NT2/D1 (cell line): ENCODE results near the gene SLC25A6.

Experiments
- DNase-seq: peaks from one replicate; pipeline ENCODE4 v3.0.0-alpha.2; 2011; ENCODE audit warnings: low read depth, low spot score
- H3K27me3 ChIP-seq: 2 replicates; pipeline ENCODE4 v1.6.0; 2011; ENCODE audit warnings: mild to moderate bottlenecking; ENCODE audit not compliant: insufficient read length, insufficient read depth
- H3K36me3 ChIP-seq: 2 replicates; pipeline ENCODE4 v1.6.1; 2011; ENCODE audit warnings: mild to moderate bottlenecking, low read length, mixed read lengths; ENCODE audit not compliant: insufficient read depth, insufficient read length
- H3K4me1 ChIP-seq: 2 replicates; pipeline ENCODE4 v1.5.1; 2011; ENCODE audit not compliant: insufficient read depth, insufficient read length
- H3K4me3 ChIP-seq: 2 replicates; pipeline ENCODE4 v1.5.1; 2011; ENCODE audit warnings: low read depth; ENCODE audit not compliant: insufficient read length
- H3K9ac ChIP-seq: 2 replicates; pipeline ENCODE4 v1.6.0; 2011; ENCODE audit warnings: low read depth; ENCODE audit not compliant: insufficient read length
- H3K9me3 ChIP-seq: 2 replicates; pipeline ENCODE4 v1.5.1; 2011; ENCODE audit warnings: mild to moderate bottlenecking, low read length; ENCODE audit not compliant: insufficient read depth
- SUZ12 ChIP-seq: IDR thresholded peaks from 2 replicates; pipeline ENCODE4 v1.6.1; 2011; ENCODE audit not compliant: insufficient read length, insufficient read depth; ENCODE audit errors: extremely low read depth
- YY1 ChIP-seq: IDR thresholded peaks from 2 replicates; pipeline ENCODE4 v1.6.1; 2011; ENCODE audit not compliant: insufficient read length, insufficient read depth
- ZNF274 ChIP-seq: IDR thresholded peaks from 2 replicates; pipeline ENCODE4 v1.6.1; 2011; ENCODE audit warnings: mild to moderate bottlenecking, low read depth, low read length

SLC25A6 gene

GRCh38 chrX:1403228-1403627, 11.3 kb upstream of the SLC25A6 start:
- H3K9me3 ChIP-seq: no peaks in the 10 kb centered on the region
- H3K4me1 ChIP-seq: peaks cover 16% of the 10 kb centered on the region
- peaks cover 94% of the 10 kb centered on the region for H3K36me3 ChIP-seq
- no peak overlapping the region for H3K4me3 ChIP-seq
- no peak for DNase-seq
- H3K9ac ChIP-seq: no peak overlapping the region
- no peaks in the 10 kb centered on the region for H3K27me3 ChIP-seq
- no peak for TF ChIP-seq ZNF274
- TF ChIP-seq SUZ12: no peak
- no peak for TF ChIP-seq YY1

GRCh38 chrX:1401611-1402430, 9.9 kb upstream of the SLC25A6 start:
- H3K4me1 ChIP-seq: peaks cover 17% of the 10 kb centered on the region
- TF ChIP-seq ZNF274 (no peak), YY1 (no peak), SUZ12 (no peak)
- DNase-seq: no peak
- H3K27me3 ChIP-seq: no peaks in the 10 kb centered on the region
- no peak overlapping the region for H3K4me3 ChIP-seq
- H3K36me3 ChIP-seq: peaks cover 95% of the 10 kb centered on the region
- H3K9me3 ChIP-seq: no peaks in the 10 kb centered on the region
- no peak overlapping the region for H3K9ac ChIP-seq

- peaks cover 25% of the 10 kb centered on the region for H3K4me1 ChIP-seq
- no peak for TF ChIP-seq SUZ12
- no peak for TF ChIP-seq YY1
- TF ChIP-seq ZNF274: no peak
- no peak overlapping the region for H3K4me3 ChIP-seq
- DNase-seq: peak; percentile 62
- no peaks in the 10 kb centered on the region for H3K27me3 ChIP-seq
- no peaks in the 10 kb centered on the region for H3K9me3 ChIP-seq
- H3K36me3 ChIP-seq: peaks cover 95% of the 10 kb centered on the region
- no peak overlapping the region for H3K9ac ChIP-seq
These were observed 9.0 kb upstream of the SLC25A6 start for GRCh38 chrX:1400742-1401471.

- Histone ChIP-seq H3K9ac (no peak overlapping the region), H3K4me3 (no peak overlapping the region), H3K9me3 (no peaks in the 10 kb centered on the region), H3K36me3 (peaks cover 95% of the 10 kb centered on the region), H3K4me1 (peaks cover 34% of the 10 kb centered on the region), H3K27me3 (no peaks in the 10 kb centered on the region)
- DNase-seq: no peak
- TF ChIP-seq ZNF274 (no peak), YY1 (no peak), SUZ12 (no peak)
These were observed 8.1 kb upstream of the SLC25A6 start for GRCh38 chrX:1400049-1400448.

GRCh38 chrX:1398431-1399340, 6.8 kb upstream of the SLC25A6 start:
- H3K27me3 ChIP-seq: no peaks in the 10 kb centered on the region
- peaks cover 40% of the 10 kb centered on the region for H3K4me1 ChIP-seq
- no peak for TF ChIP-seq SUZ12
- no peak for TF ChIP-seq ZNF274
- no peak overlapping the region for H3K4me3 ChIP-seq
- H3K36me3 ChIP-seq: peaks cover 93% of the 10 kb centered on the region
- DNase-seq: no peak
- H3K9ac ChIP-seq: peak overlapping the region; percentile 17
- no peaks in the 10 kb centered on the region for H3K9me3 ChIP-seq

GRCh38 chrX:1397441-1398270, 5.7 kb upstream of the SLC25A6 start:
- Histone ChIP-seq H3K27me3 (no peaks in the 10 kb centered on the region), H3K4me1 (peaks cover 40% of the 10 kb centered on the region), H3K4me3 (no peak overlapping the region), H3K9ac (no peak overlapping the region), H3K9me3 (no peaks in the 10 kb centered on the region), H3K36me3 (peaks cover 83% of the 10 kb centered on the region)
- DNase-seq: no peak
- TF ChIP-seq YY1: no peak
- TF ChIP-seq ZNF274: no peak
- TF ChIP-seq SUZ12: no peak
